ENCODE data around the gene ACIN1. TPM values are rescaled to one million over a fixed set of nuclear protein-coding genes. Genes with fewer than 3 reads are reported as not detected.

Gene ACIN1
- total and polyA plus RNA-seq, 10 donors = 59.2 to 228 (median 186) TPM

DNA sequence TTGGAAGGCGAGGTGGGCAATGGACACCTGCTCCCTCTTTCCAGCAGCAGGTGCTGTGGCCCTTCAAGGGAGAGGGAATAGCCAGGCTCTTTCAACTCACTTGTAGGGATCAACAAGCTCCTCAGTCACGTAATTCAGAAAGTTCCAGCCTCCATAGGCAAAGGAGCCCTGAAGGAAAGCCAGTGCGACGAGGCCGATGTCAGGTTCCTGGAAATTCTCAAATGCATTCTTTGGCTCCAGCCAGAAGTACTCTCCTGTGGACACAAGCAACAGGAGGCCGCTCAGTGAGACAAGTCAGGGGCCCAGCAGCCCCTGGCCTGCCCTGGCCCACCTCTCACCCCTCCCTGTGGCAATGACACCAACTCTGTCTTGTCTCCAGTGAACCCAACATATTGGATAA lies 45.4 kb upstream of the ACIN1 start:
- H3K27me3 ChIP-seq (replicated peaks in 1 of 7) = no peaks in the 10 kb centered on the region
- H3K27ac ChIP-seq = no peak overlapping the region
- H3K4me3 ChIP-seq = no peak overlapping the region
- TF ChIP-seq POLR2AphosphoS5 (IDR thresholded peaks at IDR 0.05) (no peak), POLR2A (IDR thresholded peaks at IDR 0.05) (no peak)
- TF ChIP-seq, protein P1, sequence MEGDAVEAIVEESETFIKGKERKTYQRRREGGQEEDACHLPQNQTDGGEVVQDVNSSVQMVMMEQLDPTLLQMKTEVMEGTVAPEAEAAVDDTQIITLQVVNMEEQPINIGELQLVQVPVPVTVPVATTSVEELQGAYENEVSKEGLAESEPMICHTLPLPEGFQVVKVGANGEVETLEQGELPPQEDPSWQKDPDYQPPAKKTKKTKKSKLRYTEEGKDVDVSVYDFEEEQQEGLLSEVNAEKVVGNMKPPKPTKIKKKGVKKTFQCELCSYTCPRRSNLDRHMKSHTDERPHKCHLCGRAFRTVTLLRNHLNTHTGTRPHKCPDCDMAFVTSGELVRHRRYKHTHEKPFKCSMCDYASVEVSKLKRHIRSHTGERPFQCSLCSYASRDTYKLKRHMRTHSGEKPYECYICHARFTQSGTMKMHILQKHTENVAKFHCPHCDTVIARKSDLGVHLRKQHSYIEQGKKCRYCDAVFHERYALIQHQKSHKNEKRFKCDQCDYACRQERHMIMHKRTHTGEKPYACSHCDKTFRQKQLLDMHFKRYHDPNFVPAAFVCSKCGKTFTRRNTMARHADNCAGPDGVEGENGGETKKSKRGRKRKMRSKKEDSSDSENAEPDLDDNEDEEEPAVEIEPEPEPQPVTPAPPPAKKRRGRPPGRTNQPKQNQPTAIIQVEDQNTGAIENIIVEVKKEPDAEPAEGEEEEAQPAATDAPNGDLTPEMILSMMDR (IDR thresholded peaks at IDR 0.05 in 8 of 11, conservative IDR thresholded peaks at IDR 0.05 in 3 of 11) = no peak
- no peaks in the 10 kb centered on the region for H3K4me1 ChIP-seq
- DNase-seq = no peak
- H3K9me3 ChIP-seq = no peaks in the 10 kb centered on the region
- intact Hi-C loops (cut with DNase I; ENCODE audit: low total_unique reads) = no loop called here
- H3K36me3 ChIP-seq = peaks cover 0 to 57% (median 0%) of the 10 kb centered on the region in 6 donors
- 75 to 91% (median 87%) methylated on average over 6 of the region's 6 CpGs for WGBS, 5 donors

DNA sequence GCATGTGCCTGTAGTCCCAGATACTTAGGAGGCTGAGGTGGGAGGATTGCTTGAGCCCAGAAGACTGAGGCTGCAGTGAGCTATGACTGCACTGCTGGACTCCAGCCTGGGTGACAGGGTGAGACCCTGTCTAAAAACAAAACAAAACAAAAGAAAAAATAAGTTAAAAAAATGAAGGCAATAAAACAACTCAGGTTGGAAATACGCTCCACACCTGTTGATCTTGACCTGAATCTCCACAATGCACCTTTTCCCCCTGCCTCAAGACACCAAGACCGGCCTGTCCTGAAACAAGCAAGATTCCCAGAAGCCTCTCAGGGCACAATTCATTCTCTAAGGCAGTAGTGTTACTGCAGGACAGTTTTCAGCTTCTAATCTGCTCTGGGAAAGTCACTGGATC lies 44.9 kb upstream of the ACIN1 start:
- 86 to 99% (median 91%) methylated on average over 2 of the region's 2 CpGs for WGBS, 5 donors
- no peak for DNase-seq
- no peak for TF ChIP-seq POLR2A (IDR thresholded peaks at IDR 0.05)
- TF ChIP-seq POLR2AphosphoS5 (IDR thresholded peaks at IDR 0.05) = no peak
- TF ChIP-seq, protein P1 (IDR thresholded peaks at IDR 0.05 in 8 of 11, conservative IDR thresholded peaks at IDR 0.05 in 3 of 11) = no peak
- intact Hi-C loops (cut with DNase I; ENCODE audit: low total_unique reads) = no loop called here
- H3K4me1 ChIP-seq = no peaks in the 10 kb centered on the region
- H3K9me3 ChIP-seq = no peaks in the 10 kb centered on the region
- H3K36me3 ChIP-seq = peaks cover 0 to 57% (median 0%) of the 10 kb centered on the region in 6 donors
- no peak overlapping the region for H3K27ac ChIP-seq
- no peaks in the 10 kb centered on the region for H3K27me3 ChIP-seq (replicated peaks in 1 of 7)
- H3K4me3 ChIP-seq = no peak overlapping the region

DNA sequence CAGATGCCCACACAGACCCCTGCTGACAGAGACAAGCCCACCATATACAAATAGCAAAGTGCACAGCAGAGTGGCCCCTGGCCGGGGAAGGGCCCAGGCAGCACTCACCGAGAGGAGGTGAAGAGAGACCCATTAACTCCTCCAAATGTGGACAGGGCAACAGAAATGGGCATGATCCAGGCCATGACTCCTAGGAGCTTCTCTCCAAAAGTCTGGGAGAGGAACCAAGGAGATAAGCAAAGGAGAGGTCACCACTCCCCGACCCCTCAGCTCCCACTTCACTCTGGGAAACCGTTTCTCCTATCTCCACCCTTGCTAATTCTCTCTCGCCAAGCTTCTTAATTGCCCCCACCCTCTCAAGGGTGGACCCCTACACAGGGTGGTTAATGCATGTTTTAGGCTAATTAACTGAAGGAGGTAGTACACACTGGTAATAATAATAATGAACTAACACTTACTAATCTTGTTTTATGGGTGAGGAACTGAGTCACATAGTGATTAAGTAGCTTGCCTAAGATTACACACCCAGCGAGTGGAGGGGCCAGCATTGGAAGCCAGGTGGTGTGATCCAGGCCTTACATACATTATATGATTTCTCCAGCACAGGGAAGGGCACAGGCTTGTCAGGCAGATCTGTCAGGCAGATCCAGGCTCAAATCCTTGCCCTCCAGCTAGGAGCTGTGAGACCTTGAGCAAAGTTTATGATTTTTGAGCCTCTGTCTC lies 43.0 kb upstream of the ACIN1 start:
- no peaks in the 10 kb centered on the region for H3K27me3 ChIP-seq (replicated peaks in 1 of 7)
- intact Hi-C loops (cut with DNase I; ENCODE audit: low total_unique reads) = no loop called here
- 83 to 93% (median 90%) methylated on average over 6 of the region's 6 CpGs for WGBS, 5 donors

More for the DNA sequence above, 43.0 kb upstream of the ACIN1 start:
- Histone ChIP-seq H3K27ac (no peak overlapping the region), H3K9me3 (no peaks in the 10 kb centered on the region), H3K36me3 (peaks cover 0 to 57% (median 0%) of the 10 kb centered on the region in 6 donors), H3K4me1 (no peaks in the 10 kb centered on the region), H3K4me3 (no peak overlapping the region)
- DNase-seq = peak; percentile 1
- TF ChIP-seq POLR2A (IDR thresholded peaks at IDR 0.05) (no peak), POLR2AphosphoS5 (IDR thresholded peaks at IDR 0.05) (no peak)
- TF ChIP-seq, protein P1 (IDR thresholded peaks at IDR 0.05 in 8 of 11, conservative IDR thresholded peaks at IDR 0.05 in 3 of 11) = no peak

All from spleen (tissue), 11 donors.